Right cardiac atrium (tissue), 5 donors: Measurements from ENCODE around the gene PKP4. TPM values are rescaled to one million over a fixed set of nuclear protein-coding genes. Genes with fewer than 3 reads are reported as not detected.

Experiments used
- ATAC-seq, 2 donors: fragments of 200-7000 bp; cut with Tn5 transposase; one replicate each; pipeline versions ENCODE4 v1.8.0 to v1.9.1; 2020; ENCODE audit warnings: moderate library complexity in 2 of 2, mild to moderate bottlenecking in 1 of 2
- DNase-seq, 3 donors: peaks; one replicate each; pipeline ENCODE4 v3.0.0-alpha.2; 2020
- H3K27ac ChIP-seq: one replicate; pipeline ENCODE4 v1.5.1; 2013; ENCODE audit warnings: mild to moderate bottlenecking, low read length, control low read depth, moderate library complexity
- H3K27me3 ChIP-seq: one replicate; pipeline ENCODE4 v1.6.1; 2013; ENCODE audit not compliant: control insufficient read depth, insufficient read depth
- H3K4me1 ChIP-seq: one replicate; pipeline ENCODE4 v1.6.1; 2013; ENCODE audit warnings: low read length; ENCODE audit not compliant: control insufficient read depth, insufficient read depth
- H3K4me3 ChIP-seq: one replicate; pipeline ENCODE4 v1.5.1; 2013; ENCODE audit warnings: low read length, control low read depth
- H3K9me3 ChIP-seq: one replicate; pipeline ENCODE4 v1.6.1; 2013; ENCODE audit warnings: low read length; ENCODE audit not compliant: control insufficient read depth
- WGBS: extraction: QIAGEN DNeasy Blood & Tissue Kit; methylation state at CpG from one replicate; pipeline ENCODE4 v1.1.7; 2013; 5-methylcytosine and 5-hydroxymethylcytosine counted together
- intact Hi-C, 4 donors: fragments of 100-400 bp; cut with DNase I; formaldehyde crosslinking; loops; one replicate each; pipeline versions ENCODE4 v1.11.0 to v1.14.0; 2022 to 2023
- polyA plus RNA-seq: library from polyadenylated mRNA; stranded (reverse); fragments of 200-250 nt; gene quantifications from one replicate; pipeline ENCODE4 v1.2.3, GENCODE V29; 2013
- total RNA-seq, 4 donors: library from RNA; stranded (reverse); fragmentation: NEBNext Ultra II Directional; extraction: Animal tissue kit (Norgen Biotek cat#: 25700); gene quantifications; one replicate each; pipeline ENCODE4 v1.2.1, GENCODE V29; 2021
- donor health status: healthy with polysubstance abuse.
- donor health status: DM: no; HTN: yes; CAD: no.
- donor health status: DM: no; HTN: no; CAD: no.
- donor health status: DM: no; HTN: yes; CAD: no; lungs with severe emphysema.
- donor health status: DM: yes; HTN: yes; CAD: no.

PKP4 gene
- total and polyA plus RNA-seq, 5 donors = 32.4 to 74.8 (median 54.5) TPM

DNA sequence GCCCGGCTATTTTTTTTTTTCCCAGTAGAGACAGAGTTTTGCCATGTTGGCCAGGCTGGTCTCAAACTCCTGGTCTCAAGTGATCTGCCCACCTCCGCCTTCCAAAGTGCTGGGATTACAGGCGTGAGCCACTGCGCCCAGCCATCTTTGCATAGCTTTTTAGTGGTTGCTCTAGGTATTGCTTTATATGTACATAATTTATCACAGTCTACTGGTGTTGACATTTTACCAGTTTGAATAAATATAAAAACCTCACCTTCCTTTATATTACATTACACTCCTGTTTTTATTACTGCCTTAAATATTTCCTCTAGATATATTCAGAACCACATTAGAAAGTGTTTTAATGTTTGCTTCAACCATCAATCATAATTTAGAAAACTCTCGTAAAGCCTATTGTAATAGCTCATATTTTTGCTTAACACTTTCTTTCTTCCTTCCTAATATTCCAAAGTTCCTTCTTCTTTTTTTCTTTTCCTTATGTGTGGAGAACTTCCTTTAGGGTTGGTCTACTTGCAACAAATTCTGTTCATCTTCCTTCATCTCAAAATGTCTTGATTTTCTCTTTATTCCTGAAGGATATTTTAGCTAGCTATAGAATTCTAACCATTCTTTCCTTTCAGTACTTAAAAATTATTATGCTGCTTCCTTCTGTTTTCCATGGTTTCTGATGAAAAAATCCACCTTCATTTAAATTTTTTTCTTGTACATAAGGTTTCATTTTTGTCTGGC lies 256.2 kb downstream of the PKP4 start:
- Histone ChIP-seq H3K27me3 (no peaks in the 10 kb centered on the region), H3K4me1 (peaks cover 7% of the 10 kb centered on the region), H3K9me3 (no peaks in the 10 kb centered on the region), H3K27ac (no peak overlapping the region), H3K4me3 (no peak overlapping the region)
- 94% methylated on average over 5 of the region's 5 CpGs for WGBS
- intact Hi-C loops = no loop called here
- ATAC-seq (no peak), DNase-seq (no peak)

DNA sequence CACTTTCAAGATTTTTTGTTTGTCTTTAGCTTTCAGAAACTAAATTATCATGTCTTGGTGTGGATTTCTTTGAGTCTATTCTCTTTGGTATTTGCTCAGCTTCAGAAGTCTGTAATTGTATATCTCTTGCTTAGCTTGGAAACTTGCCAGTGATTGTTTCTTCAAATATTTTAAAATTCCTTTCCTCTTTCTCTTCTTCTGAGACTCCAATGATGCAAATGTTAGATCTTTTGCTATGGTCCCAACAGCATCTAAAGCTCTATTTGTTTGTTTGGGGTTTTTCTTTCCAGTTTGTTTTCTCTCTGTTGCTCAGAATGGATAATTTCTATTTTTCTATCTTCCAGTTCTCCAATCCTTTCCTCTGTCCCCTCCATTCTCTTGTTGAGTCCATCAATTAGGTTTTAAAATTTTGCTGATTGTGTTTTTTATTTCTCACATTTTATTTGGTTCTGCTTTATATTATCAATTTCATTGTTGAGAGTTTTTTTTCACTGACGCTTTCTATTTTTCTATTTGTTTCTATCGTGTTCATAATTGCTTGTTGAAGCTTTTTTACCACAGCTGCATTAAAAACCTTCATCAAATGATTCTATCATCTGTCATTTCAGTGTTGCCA lies 256.9 kb downstream of the PKP4 start:
- no peak for ATAC-seq
- H3K9me3 ChIP-seq = no peaks in the 10 kb centered on the region
- intact Hi-C loops = no loop called here
- DNase-seq = no peak
- no peak overlapping the region for H3K27ac ChIP-seq
- no peak overlapping the region for H3K4me3 ChIP-seq
- H3K4me1 ChIP-seq = peaks cover 7% of the 10 kb centered on the region
- H3K27me3 ChIP-seq = no peaks in the 10 kb centered on the region
- WGBS = 97% methylated on average over 2 of the region's 2 CpGs

DNA sequence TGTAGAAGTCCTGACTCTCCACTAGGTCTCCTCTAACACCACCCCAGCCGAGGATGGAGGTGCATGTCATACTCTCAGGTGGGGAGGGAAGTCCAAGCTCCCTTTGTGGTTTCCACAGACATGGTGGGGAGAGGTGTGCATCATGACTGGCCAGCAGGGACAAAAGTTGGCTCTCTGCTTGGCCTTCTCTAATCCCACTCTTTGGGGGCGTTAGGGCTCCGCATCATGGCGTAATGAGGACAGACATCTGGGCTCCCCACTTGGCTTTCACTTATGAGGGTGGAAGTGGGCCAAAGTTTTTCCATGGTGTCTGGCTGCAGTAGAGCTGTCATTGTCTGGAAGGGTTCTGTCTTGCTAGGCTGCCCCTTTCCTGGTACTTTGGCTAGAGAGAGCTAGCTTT lies 257.7 kb downstream of the PKP4 start:
- ATAC-seq (no peak), DNase-seq (no peak)
- H3K4me1 ChIP-seq = peaks cover 7% of the 10 kb centered on the region
- H3K4me3 ChIP-seq = no peak overlapping the region
- no peaks in the 10 kb centered on the region for H3K27me3 ChIP-seq
- intact Hi-C loops = no loop called here
- H3K9me3 ChIP-seq = no peaks in the 10 kb centered on the region
- WGBS = 69% methylated on average over 4 of the region's 4 CpGs
- peak overlapping the region; percentile 2 for H3K27ac ChIP-seq

DNA sequence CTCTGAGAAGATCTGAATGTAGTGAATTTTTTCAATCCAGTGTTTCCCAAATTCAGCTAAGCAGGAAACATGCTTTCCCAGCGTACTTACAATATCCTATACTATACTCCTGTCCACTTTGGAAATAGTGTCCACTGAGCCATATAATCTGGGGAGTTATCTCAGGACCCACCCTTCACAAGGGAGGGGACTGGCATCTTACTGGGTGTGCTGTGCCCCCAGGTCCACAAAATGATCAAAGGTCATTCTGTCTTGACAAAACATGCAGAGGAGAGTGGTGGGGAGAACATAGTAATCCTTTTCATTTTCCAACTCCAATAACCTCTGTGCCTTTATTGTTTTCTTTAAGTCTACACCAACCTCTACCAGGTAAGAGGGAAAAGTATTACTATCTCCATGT lies 258.6 kb downstream of the PKP4 start:
- Histone ChIP-seq H3K27ac (peak overlapping the region; percentile 86), H3K27me3 (no peaks in the 10 kb centered on the region), H3K4me3 (no peak overlapping the region), H3K9me3 (no peaks in the 10 kb centered on the region), H3K4me1 (peaks cover 7% of the 10 kb centered on the region)
- ATAC-seq = no peak
- intact Hi-C loops = loop anchor here in 1 of 4 donors (5.0 kb wide), 1 partner anchor 48 kb away; no protein-coding TSS in a partner anchor
- DNase-seq = no peak
- 95% methylated on average over 1 of the region's 1 CpG for WGBS

DNA sequence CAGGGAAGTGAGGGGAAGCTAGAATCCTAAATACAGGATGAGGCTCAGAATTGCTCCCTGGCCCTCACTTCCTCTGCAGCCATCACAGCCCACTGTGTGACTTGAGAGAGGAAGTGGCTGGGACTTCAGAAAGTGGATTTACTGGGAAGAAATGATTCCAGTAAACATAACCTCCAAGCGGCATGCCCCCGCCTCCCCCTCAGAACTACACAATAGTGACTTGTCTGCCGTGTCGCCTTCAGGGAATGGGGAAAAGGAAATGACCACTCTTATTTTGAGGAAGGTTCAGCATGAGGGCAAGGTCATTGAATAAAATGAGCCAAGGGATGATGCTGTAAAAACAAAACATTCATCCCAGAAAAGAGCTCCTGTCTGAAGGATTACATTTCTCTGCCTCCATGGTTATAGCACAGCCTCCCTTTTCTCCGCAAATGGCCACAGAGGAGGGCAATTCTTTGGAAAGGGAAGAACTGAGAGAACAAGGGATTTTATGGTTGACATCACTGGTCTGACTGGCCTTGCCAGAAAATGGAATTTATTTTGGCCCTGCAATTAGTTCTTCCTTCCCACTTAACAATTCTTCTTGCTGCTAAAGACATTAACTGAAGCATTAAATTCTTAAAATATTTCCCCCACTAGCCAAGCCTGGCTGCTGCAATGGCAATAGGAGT lies 259.5 kb downstream of the PKP4 start:
- Histone ChIP-seq H3K27ac (peak overlapping the region; percentile 14), H3K4me1 (peaks cover 7% of the 10 kb centered on the region), H3K9me3 (no peaks in the 10 kb centered on the region), H3K27me3 (no peaks in the 10 kb centered on the region), H3K4me3 (no peak overlapping the region)
- DNase-seq = peak; percentile 59 to 83 (median 79)
- ATAC-seq = peak; percentile 83 to 94
- WGBS = 32% methylated on average over 5 of the region's 5 CpGs
- intact Hi-C loops = loop anchor here in 1 of 4 donors (5.0 kb wide), 1 partner anchor 49 kb away; no protein-coding TSS in a partner anchor

DNA sequence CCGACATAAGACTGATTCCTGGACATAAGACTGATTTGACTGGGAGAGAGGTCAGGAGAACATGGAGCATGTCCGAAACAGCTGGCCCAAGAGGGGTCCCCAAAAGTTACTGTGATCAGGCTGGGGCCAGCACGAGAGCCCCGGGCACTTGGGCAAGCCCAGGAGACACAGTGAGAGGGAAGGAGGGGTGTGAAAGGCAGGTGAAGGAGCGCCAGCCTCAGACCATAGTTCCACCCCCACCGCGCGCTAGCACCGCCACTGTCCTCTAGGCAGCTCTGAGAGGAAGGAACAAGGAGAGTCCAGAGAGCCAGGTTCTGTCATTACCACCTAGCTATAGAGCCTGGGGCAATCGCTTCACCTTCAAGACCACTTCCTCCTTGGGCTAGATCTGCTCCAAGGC lies 260.2 kb downstream of the PKP4 start:
- Histone ChIP-seq H3K4me1 (peaks cover 7% of the 10 kb centered on the region), H3K9me3 (no peaks in the 10 kb centered on the region), H3K27me3 (no peaks in the 10 kb centered on the region), H3K4me3 (no peak overlapping the region), H3K27ac (peak overlapping the region; percentile 77)
- intact Hi-C loops = loop anchor here in 1 of 4 donors (5.0 kb wide), 1 partner anchor 50 kb away; no protein-coding TSS in a partner anchor
- peak; percentile 19 to 31 for ATAC-seq
- 61% methylated on average over 10 of the region's 10 CpGs for WGBS
- DNase-seq = no peak

DNA sequence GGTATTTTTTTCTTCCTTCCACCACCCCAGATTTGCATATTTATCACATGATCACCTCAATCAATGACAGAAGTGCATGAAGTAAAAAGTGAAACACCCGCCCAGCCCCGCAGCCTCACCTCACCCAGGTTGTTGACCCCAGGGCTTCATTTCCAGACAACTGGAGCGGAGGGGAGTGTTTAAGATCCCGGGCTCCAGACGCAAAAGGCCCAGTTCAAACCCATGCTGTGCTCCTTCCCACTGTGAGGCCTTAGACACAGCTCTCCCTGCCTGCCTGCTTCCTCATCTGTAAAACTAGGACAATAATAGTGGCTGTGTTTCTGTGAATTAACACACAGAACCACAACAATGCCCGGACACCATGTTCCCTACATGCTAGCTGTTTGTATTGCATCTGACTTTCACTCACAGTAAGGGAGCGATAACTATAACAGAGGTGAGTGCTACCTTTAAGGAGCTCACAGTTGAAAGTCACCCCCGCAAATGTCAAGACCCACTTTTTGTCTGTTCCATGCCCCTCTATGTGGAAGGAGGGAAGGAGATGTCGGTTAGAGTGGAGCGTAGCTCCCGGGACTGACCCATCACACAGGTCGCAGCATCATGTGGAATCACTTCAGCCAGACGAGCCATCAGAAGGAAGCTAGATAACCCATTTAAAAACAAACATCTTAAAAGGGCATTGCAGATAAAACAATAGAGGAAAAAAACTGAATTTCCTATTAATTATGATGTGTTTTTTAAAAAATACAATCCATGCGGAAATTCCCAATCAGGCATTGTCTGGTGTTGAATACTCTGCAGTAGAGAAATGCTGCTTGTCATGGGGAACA lies 260.8 kb downstream of the PKP4 start:
- WGBS = 74% methylated on average over 14 of the region's 14 CpGs
- DNase-seq = no peak
- intact Hi-C loops = loop anchor here in 1 of 4 donors (5.0 kb wide), 1 partner anchor 50 kb away; no protein-coding TSS in a partner anchor

DNA sequence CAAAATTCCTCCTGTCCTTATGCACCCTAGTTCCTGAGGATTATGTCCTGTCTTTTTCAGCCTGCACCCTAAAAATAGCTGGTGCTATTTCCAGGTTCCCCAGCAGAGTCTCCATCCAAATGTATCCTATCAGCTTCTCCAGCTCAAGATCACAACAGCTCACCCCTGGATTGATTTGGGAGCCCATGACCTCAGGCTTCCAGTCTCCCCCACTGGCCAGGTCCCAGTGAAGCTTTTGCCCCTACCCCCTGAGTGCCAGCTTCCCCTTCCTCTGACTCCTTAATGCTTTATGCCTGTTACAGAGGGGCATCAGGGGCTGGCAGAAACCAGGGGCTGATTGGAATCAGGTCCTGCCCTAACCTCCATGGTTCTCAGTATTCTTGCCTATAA lies 261.4 kb downstream of the PKP4 start:
- no peaks in the 10 kb centered on the region for H3K9me3 ChIP-seq
- H3K4me1 ChIP-seq = peaks cover 7% of the 10 kb centered on the region
- intact Hi-C loops = loop anchor here in 1 of 4 donors (5.0 kb wide), 1 partner anchor 51 kb away; no protein-coding TSS in a partner anchor
- no peaks in the 10 kb centered on the region for H3K27me3 ChIP-seq
- ATAC-seq = no peak
- no peak for DNase-seq
- no peak overlapping the region for H3K4me3 ChIP-seq
- H3K27ac ChIP-seq = peak overlapping the region; percentile 54

More for the DNA sequence above, 260.8 kb downstream of the PKP4 start:
- Histone ChIP-seq H3K9me3 (no peaks in the 10 kb centered on the region), H3K4me1 (peaks cover 7% of the 10 kb centered on the region), H3K4me3 (no peak overlapping the region), H3K27me3 (no peaks in the 10 kb centered on the region), H3K27ac (peak overlapping the region; percentile 49)
- ATAC-seq = no peak

DNA sequence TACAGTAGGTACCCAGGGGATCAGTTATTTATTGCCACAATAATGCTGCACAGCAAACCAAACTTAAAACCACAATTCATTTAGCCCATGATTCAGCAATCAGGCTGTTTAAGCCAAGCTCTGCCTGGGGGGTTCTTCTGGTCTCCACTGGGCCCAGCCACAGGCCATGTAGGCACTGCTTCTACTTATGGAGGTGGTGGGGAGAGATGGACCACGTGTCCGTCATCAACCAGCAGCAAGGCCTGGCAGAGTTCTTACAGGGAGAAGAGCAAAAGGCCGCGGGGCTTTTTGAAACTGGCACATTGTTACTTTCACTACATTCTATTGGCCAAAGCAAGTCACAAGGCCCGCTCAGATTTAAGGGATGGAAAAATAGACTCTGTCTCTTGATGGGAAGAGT lies 262.1 kb downstream of the PKP4 start:
- intact Hi-C loops = loop anchor here in 1 of 4 donors (5.0 kb wide), 1 partner anchor 52 kb away; no protein-coding TSS in a partner anchor
- WGBS = 98% methylated on average over 5 of the region's 5 CpGs
- H3K9me3 ChIP-seq = no peaks in the 10 kb centered on the region
- DNase-seq (no peak), ATAC-seq (no peak)
- no peak overlapping the region for H3K4me3 ChIP-seq
- H3K4me1 ChIP-seq = peaks cover 7% of the 10 kb centered on the region
- no peaks in the 10 kb centered on the region for H3K27me3 ChIP-seq
- no peak overlapping the region for H3K27ac ChIP-seq

DNA sequence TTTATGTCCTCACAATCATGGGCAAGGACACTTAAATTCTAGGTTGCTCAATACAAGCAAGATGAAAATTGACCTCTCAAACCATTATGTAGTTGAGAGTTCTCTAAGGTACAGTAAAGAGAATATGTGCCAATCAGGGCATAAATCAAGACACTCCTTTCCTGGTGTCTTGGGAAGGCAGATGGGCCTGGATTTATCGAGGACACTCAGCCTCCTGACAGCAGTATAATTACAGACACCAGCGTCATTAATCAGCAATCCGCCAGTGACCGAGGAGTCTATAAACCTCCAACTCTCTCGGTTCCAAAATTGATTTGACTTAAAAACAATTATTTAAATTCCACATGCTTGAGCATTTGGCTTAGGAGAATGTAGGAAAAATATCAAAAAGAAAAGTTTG lies 262.7 kb downstream of the PKP4 start:
- ATAC-seq (no peak), DNase-seq (no peak)
- Histone ChIP-seq H3K4me3 (no peak overlapping the region), H3K27ac (no peak overlapping the region), H3K9me3 (no peaks in the 10 kb centered on the region), H3K27me3 (no peaks in the 10 kb centered on the region), H3K4me1 (peaks cover 7% of the 10 kb centered on the region)
- intact Hi-C loops = loop anchor here in 1 of 4 donors (5.0 kb wide), 1 partner anchor 52 kb away; no protein-coding TSS in a partner anchor
- 94% methylated on average over 5 of the region's 5 CpGs for WGBS
